Spleen (tissue), 13 donors: ENCODE results near the gene PICALM. TPM values are rescaled to one million over a fixed set of nuclear protein-coding genes. Genes with fewer than 3 reads are reported as not detected.

Source experiments
- DNase-seq: peaks from one replicate; pipeline ENCODE4 v3.0.0-alpha.2; 2020
- H3K27ac ChIP-seq, 8 donors: fragments of 200-600 bp; sonication (generic) in 7 of 8; 1 replicate in 4 of 8; 2 replicates in 4 of 8; pipeline versions ENCODE4 v1.5.0 to v1.8.0; 2016 to 2021; ENCODE audit warnings: inconsistent platforms in 4 of 8, mild to moderate bottlenecking in 4 of 8, moderate library complexity in 1 of 8
- H3K27me3 ChIP-seq, 7 donors: fragments of 200-600 bp; sonication (generic) in 6 of 7; replicated peaks in 1 of 7; 1 replicate in 4 of 7; 2 replicates in 3 of 7; pipeline versions ENCODE4 v1.5.0 to v1.8.0; 2016 to 2021; ENCODE audit warnings: inconsistent platforms in 3 of 7, mild to moderate bottlenecking in 1 of 7
- H3K36me3 ChIP-seq, 6 donors: fragments of 200-600 bp; sonication (generic) in 5 of 6; 1 replicate in 4 of 6; 2 replicates in 2 of 6; pipeline versions ENCODE4 v1.5.0 to v1.8.0; 2016 to 2021; ENCODE audit warnings: inconsistent platforms in 2 of 6
- H3K4me1 ChIP-seq, 6 donors: fragments of 200-600 bp; sonication (generic) in 5 of 6; 1 replicate in 3 of 6; 2 replicates in 3 of 6; pipeline versions ENCODE4 v1.5.0 to v1.8.0; 2016 to 2021; ENCODE audit warnings: inconsistent platforms in 3 of 6
- H3K4me3 ChIP-seq, 8 donors: fragments of 200-600 bp; sonication (generic) in 7 of 8; 1 replicate in 4 of 8; 2 replicates in 4 of 8; pipeline versions ENCODE4 v1.5.0 to v1.8.0; 2016 to 2021; ENCODE audit warnings: inconsistent platforms in 4 of 8, mild to moderate bottlenecking in 4 of 8, moderate library complexity in 2 of 8
- H3K9me3 ChIP-seq, 8 donors: fragments of 200-600 bp; sonication (generic) in 7 of 8; 1 replicate in 4 of 8; 2 replicates in 4 of 8; pipeline versions ENCODE4 v1.5.0 to v1.8.0; 2016 to 2021; ENCODE audit warnings: inconsistent platforms in 4 of 8
- CTCF ChIP-seq, 11 experiments: fragments of 200-600 bp in 7 of 11; fragments of 450-650 bp in 4 of 11; sonication (generic) in 4 of 11; IDR thresholded peaks in 8 of 11; conservative IDR thresholded peaks in 3 of 11; 1 replicate in 7 of 11; 2 replicates in 4 of 11; pipeline versions ENCODE4 v1.4.0 to v1.8.0; 2016 to 2021; ENCODE audit warnings: antibody characterized with exemption in 11 of 11, inconsistent platforms in 4 of 11, mild to moderate bottlenecking in 1 of 11
- POLR2A ChIP-seq, 3 donors: fragments of 450-650 bp; IDR thresholded peaks; one replicate each; pipeline ENCODE4 v1.5.1; 2017; ENCODE audit warnings: antibody characterized with exemption in 3 of 3, mild to moderate bottlenecking in 1 of 3
- POLR2AphosphoS5 ChIP-seq, 3 donors: sonication (generic); formaldehyde crosslinking; IDR thresholded peaks; one replicate each; pipeline ENCODE4 v1.5.1; 2017; ENCODE audit warnings: antibody characterized with exemption in 3 of 3
- WGBS, 5 donors: extraction: QIAGEN DNeasy Blood & Tissue Kit in 3 of 5; methylation state at CpG; one replicate each; pipeline versions ENCODE4 v1.1.5 to v1.1.7; 2013 to 2018; 5-methylcytosine and 5-hydroxymethylcytosine counted together
- intact Hi-C: fragments of 100-400 bp; cut with DNase I; formaldehyde crosslinking; loops from one replicate; pipeline ENCODE4 v1.15.0; 2023; ENCODE audit warnings: low total_unique reads
- long read RNA-seq, 2 donors: transcript quantifications; one replicate each; lab custom pipeline, GENCODE V29; 2026
- polyA plus RNA-seq, 3 donors: library from polyadenylated mRNA; stranded (reverse); fragments of 200-250 nt; gene quantifications; one replicate each; pipeline ENCODE4 v1.2.1, GENCODE V29; 2013
- total RNA-seq, 7 donors: library from RNA; depleted of rRNA in 3 of 7; stranded (reverse); fragments of >200 nt in 3 of 7; fragmentation: NEBNext Ultra II Directional in 4 of 7; extraction: Animal tissue kit (Norgen Biotek cat#: 25700) in 4 of 7; gene quantifications; one replicate each; pipeline versions ENCODE4 v1.1.0 to v1.2.1, GENCODE V29; 2016 to 2021
- donor health status: healthy with polysubstance abuse.
- donor health status: DM: no; HTN: no; CAD: no; lungs with moderate emphysema.
- donor health status: DM: no; HTN: no; CAD: no.
- donor health status: Bipolar disorder and iron deficiency.
- donor health status: healthy.
- donor health status: DM: no; HTN: no; CAD: no.
- donor health status: DM: yes; HTN: yes; CAD: no.

The PICALM gene, protein sequence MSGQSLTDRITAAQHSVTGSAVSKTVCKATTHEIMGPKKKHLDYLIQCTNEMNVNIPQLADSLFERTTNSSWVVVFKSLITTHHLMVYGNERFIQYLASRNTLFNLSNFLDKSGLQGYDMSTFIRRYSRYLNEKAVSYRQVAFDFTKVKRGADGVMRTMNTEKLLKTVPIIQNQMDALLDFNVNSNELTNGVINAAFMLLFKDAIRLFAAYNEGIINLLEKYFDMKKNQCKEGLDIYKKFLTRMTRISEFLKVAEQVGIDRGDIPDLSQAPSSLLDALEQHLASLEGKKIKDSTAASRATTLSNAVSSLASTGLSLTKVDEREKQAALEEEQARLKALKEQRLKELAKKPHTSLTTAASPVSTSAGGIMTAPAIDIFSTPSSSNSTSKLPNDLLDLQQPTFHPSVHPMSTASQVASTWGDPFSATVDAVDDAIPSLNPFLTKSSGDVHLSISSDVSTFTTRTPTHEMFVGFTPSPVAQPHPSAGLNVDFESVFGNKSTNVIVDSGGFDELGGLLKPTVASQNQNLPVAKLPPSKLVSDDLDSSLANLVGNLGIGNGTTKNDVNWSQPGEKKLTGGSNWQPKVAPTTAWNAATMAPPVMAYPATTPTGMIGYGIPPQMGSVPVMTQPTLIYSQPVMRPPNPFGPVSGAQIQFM
- total RNA-seq = 100 to 1,000 TPM; 220 to 500 (median 354) TPM
- polyA plus RNA-seq = 10 to 100 TPM; 42.9 to 76.8 (median 55.3) TPM
- long read RNA-seq, donor 1, transcript PICALM-205 (3 exons, 738 nt) = major isoform, 12 of 40 reads
- long read RNA-seq, donor 1, transcript PICALM-219 (20 exons, 3,474 nt) = minor isoform, 8 of 40 reads
- long read RNA-seq, donor 1, partial matches to known transcripts = 13 of 40 reads
- long read RNA-seq, donor 1, other reads (novel, unspliced or antisense) = 6 of 40 reads
- long read RNA-seq, donor 2, transcript PICALM-205 (3 exons, 738 nt) = major isoform, 8 of 29 reads
- long read RNA-seq, donor 2, transcript PICALM-219 (20 exons, 3,474 nt) = minor isoform, 7 of 29 reads
- long read RNA-seq, donor 2, partial matches to known transcripts = 14 of 29 reads
- long read RNA-seq, donor 2, other reads (novel, unspliced or antisense) = 0 of 29 reads

- Histone ChIP-seq H3K4me1 (peaks cover 15 to 50% (median 35%) of the 10 kb centered on the region in 6 donors), H3K27ac (peak within 1 kb of the TSS; percentile 91 to 99 (median 98)), H3K27me3 (no peaks in the 10 kb centered on the region), H3K4me3 (peak within 1 kb of the TSS; percentile 77 to 96 (median 92)), H3K9me3 (no peaks in the 10 kb centered on the region), H3K36me3 (no peaks in the 10 kb centered on the region)
- WGBS, 5 donors = 0 to 1% (median 0%) methylated on average over 10 to 48 of the region's 48 CpGs
- TF ChIP-seq POLR2AphosphoS5 (IDR thresholded peaks at IDR 0.05) (peak; percentile 96 to 99 (median 98)), CTCF (IDR thresholded peaks at IDR 0.05 in 8 of 11, conservative IDR thresholded peaks at IDR 0.05 in 3 of 11) (peak in 4 of 11 experiments; percentile 10 to 49 (median 36)), POLR2A (IDR thresholded peaks at IDR 0.05) (peak in 2 of 3 donors; percentile 44 to 93)
- intact Hi-C loops = no loop called here
- peak; percentile 100 for DNase-seq
Measured at GRCh38 chr11:86068951-86069407, at the start of gene PICALM. PICALM (minus strand) TSS chr11:86069084; CDS start chr11:86068780, 304 bp downstream.

GRCh38 chr11:86118253-86118652 lies 49.4 kb upstream of the PICALM start:
- H3K4me3 ChIP-seq = no peak overlapping the region
- H3K27ac ChIP-seq = no peak overlapping the region
- peaks cover 0 to 22% (median 0%) of the 10 kb centered on the region in 6 donors for H3K4me1 ChIP-seq
- TF ChIP-seq POLR2AphosphoS5 (IDR thresholded peaks at IDR 0.05) (no peak), CTCF (IDR thresholded peaks at IDR 0.05 in 8 of 11, conservative IDR thresholded peaks at IDR 0.05 in 3 of 11) (no peak), POLR2A (IDR thresholded peaks at IDR 0.05) (no peak)
- no peak for DNase-seq
- no peaks in the 10 kb centered on the region for H3K9me3 ChIP-seq
- intact Hi-C loops = no loop called here
- no peaks in the 10 kb centered on the region for H3K36me3 ChIP-seq
- 81 to 98% (median 92%) methylated on average over 2 of the region's 2 CpGs for WGBS, 5 donors
- H3K27me3 ChIP-seq = no peaks in the 10 kb centered on the region

- intact Hi-C loops = no loop called here
- TF ChIP-seq POLR2A (IDR thresholded peaks at IDR 0.05) (no peak), CTCF (IDR thresholded peaks at IDR 0.05 in 8 of 11, conservative IDR thresholded peaks at IDR 0.05 in 3 of 11) (no peak), POLR2AphosphoS5 (IDR thresholded peaks at IDR 0.05) (no peak)
- 95 to 100% (median 97%) methylated on average over 1 of the region's 1 CpG for WGBS, 5 donors
Measured at GRCh38 chr11:86117712-86118063, 48.8 kb upstream of the PICALM start.

More at GRCh38 chr11:86117712-86118063, 48.8 kb upstream of the PICALM start:
- no peak overlapping the region for H3K27ac ChIP-seq
- H3K9me3 ChIP-seq = no peaks in the 10 kb centered on the region
- no peak for DNase-seq
- no peaks in the 10 kb centered on the region for H3K36me3 ChIP-seq
- H3K4me1 ChIP-seq = peaks cover 0 to 22% (median 0%) of the 10 kb centered on the region in 6 donors
- no peaks in the 10 kb centered on the region for H3K27me3 ChIP-seq
- H3K4me3 ChIP-seq = no peak overlapping the region
